Cardiac muscle cell (in vitro differentiated cells and primary cell): ENCODE data around the gene LIPA. TPM values are rescaled to one million over a fixed set of nuclear protein-coding genes. Genes with fewer than 3 reads are reported as not detected.
"Not testable (repeated sequence)": the region's sequence is repeated elsewhere in the genome, so short reads cannot be mapped to it uniquely, and the experiment has no call there.

ENCODE experiments used
- DNase-seq, 2 donors: peaks; one replicate each; pipeline versions ENCODE4 v3.0.0 to v3.0.0-alpha.2; 2010 to 2017; ENCODE audit warnings: low read depth in 1 of 2, low spot score in 1 of 2
- H3K27ac ChIP-seq: fragments of 200-600 bp; sonication (generic); 2 replicates; pipeline ENCODE4 v1.5.1; 2016
- H3K27me3 ChIP-seq: fragments of 200-600 bp; sonication (generic); 2 replicates; pipeline ENCODE4 v1.6.0; 2016; ENCODE audit warnings: control low read depth
- H3K36me3 ChIP-seq: fragments of 200-600 bp; sonication (generic); 2 replicates; pipeline ENCODE4 v1.5.1; 2016; ENCODE audit warnings: control low read depth
- H3K4me1 ChIP-seq: fragments of 200-600 bp; sonication (generic); 2 replicates; pipeline ENCODE4 v1.8.1; 2017; ENCODE audit warnings: low read depth, mild to moderate bottlenecking, mixed run types
- H3K4me3 ChIP-seq: fragments of 200-600 bp; sonication (generic); 2 replicates; pipeline ENCODE4 v1.5.1; 2016; ENCODE audit warnings: mild to moderate bottlenecking
- H3K9me3 ChIP-seq: fragments of 200-600 bp; sonication (generic); 2 replicates; pipeline ENCODE4 v1.5.1; 2017; ENCODE audit warnings: low read depth, mild to moderate bottlenecking, control low read depth
- polyA plus RNA-seq: library from polyadenylated mRNA; unstranded; fragments of >200 nt; fragmentation: Nextera tagmentation; extraction: Ambion mirVana; gene quantifications from 2 replicates; pipeline ENCODE4 v1.2.1, GENCODE V29; 2016
- total RNA-seq: library from RNA; depleted of rRNA; stranded (reverse); fragments of >200 nt; gene quantifications from 2 replicates; pipeline ENCODE4 v1.2.3, GENCODE V29; 2016
- TF ChIP-seq, protein P1 (sequence below): IDR thresholded peaks from 2 replicates; pipeline ENCODE4 v1.5.1; 2012; ENCODE audit warnings: low read depth, mild to moderate bottlenecking, low read length

Gene LIPA
- total and polyA plus RNA-seq, 2 experiments from 2014 or later, result 6.8 to 12.3 TPM

DNA sequence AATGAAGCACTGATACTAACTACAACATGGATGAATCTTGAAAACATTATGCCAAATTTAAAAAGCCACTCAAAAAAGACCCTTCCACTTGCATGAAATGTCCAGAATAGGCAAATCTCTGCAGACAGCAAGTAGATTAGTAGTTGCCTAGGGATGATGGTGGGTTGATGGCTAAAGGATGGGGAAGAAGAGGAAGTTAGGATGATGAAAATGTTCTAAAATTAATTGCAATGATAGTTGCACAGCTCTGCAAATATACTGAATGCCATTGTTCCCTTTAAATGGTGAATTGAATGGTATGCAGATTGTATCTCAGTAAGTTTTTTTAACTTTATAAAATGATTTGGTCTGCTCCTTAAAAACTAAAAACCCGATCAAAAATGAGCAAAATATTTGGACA is 7.3 kb upstream of the LIPA start:
- Histone ChIP-seq H3K4me3 (no peak overlapping the region), H3K9me3 (no peaks in the 10 kb centered on the region), H3K27ac (no peak overlapping the region), H3K4me1 (peaks cover 6% of the 10 kb centered on the region), H3K27me3 (no peaks in the 10 kb centered on the region), H3K36me3 (no peaks in the 10 kb centered on the region)
- no peak for DNase-seq
- TF ChIP-seq, protein P1, sequence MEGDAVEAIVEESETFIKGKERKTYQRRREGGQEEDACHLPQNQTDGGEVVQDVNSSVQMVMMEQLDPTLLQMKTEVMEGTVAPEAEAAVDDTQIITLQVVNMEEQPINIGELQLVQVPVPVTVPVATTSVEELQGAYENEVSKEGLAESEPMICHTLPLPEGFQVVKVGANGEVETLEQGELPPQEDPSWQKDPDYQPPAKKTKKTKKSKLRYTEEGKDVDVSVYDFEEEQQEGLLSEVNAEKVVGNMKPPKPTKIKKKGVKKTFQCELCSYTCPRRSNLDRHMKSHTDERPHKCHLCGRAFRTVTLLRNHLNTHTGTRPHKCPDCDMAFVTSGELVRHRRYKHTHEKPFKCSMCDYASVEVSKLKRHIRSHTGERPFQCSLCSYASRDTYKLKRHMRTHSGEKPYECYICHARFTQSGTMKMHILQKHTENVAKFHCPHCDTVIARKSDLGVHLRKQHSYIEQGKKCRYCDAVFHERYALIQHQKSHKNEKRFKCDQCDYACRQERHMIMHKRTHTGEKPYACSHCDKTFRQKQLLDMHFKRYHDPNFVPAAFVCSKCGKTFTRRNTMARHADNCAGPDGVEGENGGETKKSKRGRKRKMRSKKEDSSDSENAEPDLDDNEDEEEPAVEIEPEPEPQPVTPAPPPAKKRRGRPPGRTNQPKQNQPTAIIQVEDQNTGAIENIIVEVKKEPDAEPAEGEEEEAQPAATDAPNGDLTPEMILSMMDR, result no peak

DNA sequence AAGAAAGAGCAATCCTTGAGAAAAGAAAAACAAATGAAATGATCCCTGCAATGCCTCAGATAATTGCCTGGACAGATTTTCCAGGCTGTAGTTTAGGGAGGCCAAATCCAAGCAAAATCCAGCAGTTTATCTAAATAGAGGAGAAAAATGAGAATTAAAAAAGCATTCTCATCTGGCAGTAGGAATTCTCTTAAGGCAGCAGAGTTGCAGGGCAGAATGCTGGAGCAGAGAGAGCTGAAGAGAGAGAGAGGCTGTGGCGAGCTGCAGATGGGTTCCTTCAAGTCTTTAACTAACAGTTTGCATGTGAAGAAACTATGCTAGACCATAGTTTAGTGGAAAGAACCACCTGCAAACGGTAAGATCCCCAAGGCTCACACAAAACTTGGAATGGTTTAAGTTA is 6.0 kb upstream of the LIPA start:
- no peak overlapping the region for H3K4me3 ChIP-seq
- H3K27me3 ChIP-seq, result no peaks in the 10 kb centered on the region
- TF ChIP-seq, protein P1, result no peak
- H3K36me3 ChIP-seq, result no peaks in the 10 kb centered on the region
- no peaks in the 10 kb centered on the region for H3K9me3 ChIP-seq
- H3K27ac ChIP-seq, result no peak overlapping the region
- DNase-seq, result no peak
- peaks cover 6% of the 10 kb centered on the region for H3K4me1 ChIP-seq

DNA sequence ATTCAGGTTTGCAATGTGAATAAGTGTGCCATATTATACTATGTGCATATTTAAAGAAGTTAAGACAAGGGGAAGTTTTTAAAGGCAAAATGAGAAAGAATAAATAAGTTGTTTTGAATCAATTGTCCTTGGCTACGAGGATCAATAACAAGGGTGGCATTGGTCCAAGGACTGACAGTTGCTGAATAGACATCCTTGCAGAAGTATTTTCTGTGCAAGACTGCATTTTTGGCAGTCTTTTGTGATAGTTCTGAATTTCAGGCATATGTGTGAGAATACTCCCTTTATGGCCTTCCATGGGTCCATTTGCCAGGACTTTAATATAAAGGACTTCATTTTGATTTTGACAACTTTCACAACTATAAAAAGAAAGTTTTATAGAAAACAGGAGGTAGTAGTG is 5.4 kb upstream of the LIPA start:
- Histone ChIP-seq H3K27me3 (no peaks in the 10 kb centered on the region), H3K4me1 (peaks cover 6% of the 10 kb centered on the region), H3K27ac (no peak overlapping the region), H3K4me3 (no peak overlapping the region), H3K36me3 (no peaks in the 10 kb centered on the region), H3K9me3 (no peaks in the 10 kb centered on the region)
- DNase-seq, result no peak
- TF ChIP-seq, protein P1, result no peak

DNA sequence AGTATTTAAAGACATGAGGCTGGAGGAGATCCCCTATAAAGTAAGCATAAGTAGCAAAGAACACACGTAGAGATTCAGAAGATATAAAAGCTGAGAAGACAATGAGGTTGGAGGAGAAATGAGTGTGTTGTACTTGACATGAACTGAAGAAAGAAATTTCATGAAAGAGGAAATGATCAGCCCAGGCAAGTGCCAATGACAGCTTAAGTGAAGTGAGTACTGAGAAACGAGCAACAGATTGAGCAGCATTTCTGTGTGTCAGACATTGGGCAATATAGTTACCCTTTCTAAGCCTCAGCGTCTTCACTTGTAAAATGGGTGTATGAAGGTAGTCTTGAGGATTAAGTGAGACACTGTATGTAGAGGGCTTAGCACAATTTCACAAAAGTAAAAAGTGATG is 4.8 kb upstream of the LIPA start:
- no peak for DNase-seq
- Histone ChIP-seq H3K27ac (no peak overlapping the region), H3K9me3 (no peaks in the 10 kb centered on the region), H3K4me1 (peaks cover 6% of the 10 kb centered on the region), H3K27me3 (no peaks in the 10 kb centered on the region), H3K36me3 (no peaks in the 10 kb centered on the region), H3K4me3 (no peak overlapping the region)
- TF ChIP-seq, protein P1, result no peak

DNA sequence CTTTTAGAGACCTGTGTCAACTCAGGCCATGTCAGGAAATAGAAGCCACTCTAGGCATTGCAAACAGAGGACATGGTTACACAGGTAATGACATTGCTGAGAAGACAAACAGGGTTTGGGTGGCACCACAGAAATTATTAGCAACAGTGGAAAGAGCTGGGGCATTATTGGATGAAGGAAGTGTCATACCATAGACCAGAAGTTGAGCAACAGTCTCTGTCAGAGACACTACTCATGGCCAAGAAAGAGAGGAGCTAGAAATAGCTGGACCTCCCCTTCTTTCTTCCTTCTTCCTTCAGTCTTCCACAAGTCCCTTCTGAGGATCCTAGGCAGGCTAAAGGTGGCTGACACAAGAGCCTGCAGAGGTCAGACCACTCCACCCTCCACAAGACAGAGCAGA is 4.2 kb upstream of the LIPA start:
- Histone ChIP-seq H3K27ac (no peak overlapping the region), H3K9me3 (no peaks in the 10 kb centered on the region)
- TF ChIP-seq, protein P1, result no peak

DNA sequence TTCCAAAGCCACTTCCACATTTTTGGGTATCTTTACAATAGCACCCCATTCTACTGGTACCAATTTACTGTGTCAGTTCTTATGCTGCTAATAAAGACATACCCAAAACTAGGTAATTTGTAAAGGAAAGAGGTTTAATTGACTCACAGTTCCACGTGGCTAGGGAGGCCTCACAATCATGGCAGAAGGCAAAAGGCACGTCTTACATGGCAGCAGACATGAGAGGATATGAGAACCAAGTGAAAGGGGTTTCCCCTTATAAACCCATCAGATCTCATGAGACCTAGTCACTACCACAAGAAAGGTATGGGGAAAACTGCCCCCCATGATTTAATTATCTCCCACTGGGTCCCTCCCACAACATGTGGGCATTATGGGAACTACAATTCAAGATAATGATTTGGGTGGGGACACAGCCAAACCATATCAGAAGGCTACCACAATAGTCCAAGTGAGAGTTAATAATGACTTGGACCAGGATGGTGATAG is 3.6 kb upstream of the LIPA start:
- not testable (repeated sequence) for H3K4me1 ChIP-seq, H3K36me3 ChIP-seq, H3K27ac ChIP-seq, DNase-seq, H3K27me3 ChIP-seq, H3K9me3 ChIP-seq, H3K4me3 ChIP-seq

More for the DNA sequence above, 4.2 kb upstream of the LIPA start:
- no peak for DNase-seq
- Histone ChIP-seq H3K4me3 (no peak overlapping the region), H3K4me1 (peaks cover 3% of the 10 kb centered on the region), H3K27me3 (no peaks in the 10 kb centered on the region), H3K36me3 (no peaks in the 10 kb centered on the region)
